Measurements from ENCODE around the gene FCRL5.

GRCh38 chr1:157540852-157541251, 11.5 kb downstream of the FCRL5 start:
- TF ChIP-seq EZH2 (IDR thresholded peaks at IDR 0.05; ENCODE audit: insufficient read depth, low read length) (no peak), CTCF (IDR thresholded peaks at IDR 0.05; ENCODE audit: insufficient read depth, low read depth, low read length) (no peak)
